AG10803 (cell line): Measurements from ENCODE around the gene ADSS1.

Experiments used
- DNase-seq: peaks from one replicate; pipeline ENCODE4 v3.0.0; 2010; ENCODE audit warnings: low read depth
- H3K4me3 ChIP-seq: 2 replicates; pipeline ENCODE4 v1.5.1; 2011; ENCODE audit warnings: mild to moderate bottlenecking, low read length, control low read depth
- CTCF ChIP-seq: conservative IDR thresholded peaks from 2 replicates; pipeline ENCODE4 v1.5.1; 2011; ENCODE audit warnings: mild to moderate bottlenecking, low read length, control low read depth, inconsistent platforms

The ADSS1 gene

GRCh38 chr14:104789752-104790743 is 66.0 kb downstream of the ADSS1 start:
- no peak overlapping the region for H3K4me3 ChIP-seq
- no peak for DNase-seq
- no peak for TF ChIP-seq CTCF

- TF ChIP-seq CTCF: no peak
- DNase-seq: no peak
- no peak overlapping the region for H3K4me3 ChIP-seq
Observed at GRCh38 chr14:104791425-104791824, 67.4 kb downstream of the ADSS1 start.

- TF ChIP-seq CTCF: no peak
- H3K4me3 ChIP-seq: no peak overlapping the region
- DNase-seq: no peak
Observed at GRCh38 chr14:104792101-104792884, 68.3 kb downstream of the ADSS1 start.

- TF ChIP-seq CTCF: 0 out of 2 replicates have a peak, but pooled peaks have one; percentile 5
- no peak for DNase-seq
- H3K4me3 ChIP-seq: peak overlapping the region; percentile 76; the same call in 1 of the 2 replicates
Observed at GRCh38 chr14:104792945-104793702, 69.1 kb downstream of the ADSS1 start.

GRCh38 chr14:104793703-104793959 is 69.6 kb downstream of the ADSS1 start:
- TF ChIP-seq CTCF: no peak
- DNase-seq: no peak
- peak overlapping the region; percentile 76 for H3K4me3 ChIP-seq

- DNase-seq: peak; percentile 52
- peak overlapping the region; percentile 76 for H3K4me3 ChIP-seq
- no peak for TF ChIP-seq CTCF
Observed at GRCh38 chr14:104794099-104794498, 70.1 kb downstream of the ADSS1 start.
